ENCODE data around the gene CREB5.
"Not testable (repeated sequence)": the region's sequence is repeated elsewhere in the genome, so short reads cannot be mapped to it uniquely, and the experiment has no call there.

GRCh38 chr7:28611399-28611897 lies 199.1 kb downstream of the CREB5 start:
- TF ChIP-seq CTCF (IDR thresholded peaks at IDR 0.05); POLR2A (IDR thresholded peaks at IDR 0.05; ENCODE audit: low read depth); EP300 (IDR thresholded peaks at IDR 0.05); POLR2AphosphoS5 (IDR thresholded peaks at IDR 0.05): not testable (repeated sequence)

All from esophagus muscularis mucosa (tissue), 4 donors.